H1 (cell line): ENCODE data around the gene SIN3B. TPM values are rescaled to one million over a fixed set of nuclear protein-coding genes. Genes with fewer than 3 reads are reported as not detected.

Source experiments
- CTCF ChIA-PET: fragments of 300-600 bp; sonication (Branson Sonifier 250); formaldehyde crosslinking; loops from one replicate; lab custom pipeline; 2021; ENCODE audit not compliant: partially characterized antibody; lab: Charles Lee
- POLR2A ChIA-PET: fragments of 300-600 bp; sonication (Branson Sonifier 250); formaldehyde crosslinking; loops from one replicate; lab custom pipeline; 2021; ENCODE audit warnings: inconsistent platforms; ENCODE audit not compliant: partially characterized antibody; lab: Charles Lee
- DNase-seq, 2 experiments: peaks; one replicate each; pipeline versions ENCODE4 v3.0.0 to v3.0.0-alpha.2; 2010 to 2022; ENCODE audit warnings: low spot score in 2 of 2, low read depth in 1 of 2, mixed read lengths in 1 of 2
- FAIRE-seq: peaks from 2 replicates; lab custom pipeline; 2011; peaks lifted over from hg19 to GRCh38; lab: Jason Lieb, UNC
- H2AFZ ChIP-seq: 2 replicates; pipeline ENCODE4 v1.8.1; 2012; ENCODE audit warnings: low read length, inconsistent platforms
- H2AK5ac ChIP-seq: 2 replicates; pipeline ENCODE4 v1.6.1; 2013; ENCODE audit warnings: low read depth, low read length
- H2BK120ac ChIP-seq: replicated peaks from 2 replicates; pipeline ENCODE3; 2013; ENCODE audit warnings: low read depth, low read length, inconsistent platforms
- H2BK12ac ChIP-seq: 2 replicates; pipeline ENCODE4 v1.6.1; 2013; ENCODE audit warnings: low read depth, low read length
- H2BK15ac ChIP-seq: 2 replicates; pipeline ENCODE4 v1.6.1; 2013; ENCODE audit warnings: low read length
- H2BK20ac ChIP-seq: 2 replicates; pipeline ENCODE4 v1.6.1; 2013; ENCODE audit warnings: low read length
- H2BK5ac ChIP-seq: 2 replicates; pipeline ENCODE4 v1.6.1; 2013; ENCODE audit warnings: low read depth, low read length
- H3K14ac ChIP-seq: 2 replicates; pipeline ENCODE4 v1.6.1; 2013; ENCODE audit warnings: inconsistent platforms; ENCODE audit not compliant: insufficient read length
- H3K18ac ChIP-seq: 2 replicates; pipeline ENCODE4 v1.6.1; 2013; ENCODE audit warnings: low read length; ENCODE audit errors: extremely low read depth
- H3K23ac ChIP-seq: 2 replicates; pipeline ENCODE4 v1.6.1; 2013; ENCODE audit warnings: inconsistent platforms; ENCODE audit not compliant: insufficient read length
- H3K23me2 ChIP-seq: 2 replicates; pipeline ENCODE4 v1.6.1; 2013; ENCODE audit warnings: low read depth, low read length
- H3K27ac ChIP-seq: 2 replicates; pipeline ENCODE4 v1.6.1; 2011; ENCODE audit warnings: low read depth, low read length, inconsistent platforms
- H3K27me3 ChIP-seq, 4 experiments: replicated peaks in 1 of 4; 1 replicate in 1 of 4; 2 replicates in 3 of 4; pipeline versions ENCODE4 v1.6.1 to v1.8.1; 2011 to 2013; ENCODE audit warnings: low read length in 3 of 4, mild to moderate bottlenecking in 3 of 4, inconsistent platforms in 2 of 4, mixed read lengths in 2 of 4, moderate library complexity in 1 of 4; ENCODE audit not compliant: control insufficient read depth in 3 of 4, insufficient read depth in 3 of 4; ENCODE audit errors: extremely low read depth in 1 of 4
- H3K36me3 ChIP-seq, 4 experiments: 2 replicates each; pipeline versions ENCODE4 v1.6.1 to v1.8.1; 2011 to 2013; ENCODE audit warnings: mild to moderate bottlenecking in 4 of 4, low read length in 3 of 4, moderate library complexity in 2 of 4, control low read depth in 1 of 4, inconsistent platforms in 1 of 4; ENCODE audit not compliant: insufficient read depth in 4 of 4, control insufficient read depth in 2 of 4
- H3K4ac ChIP-seq: replicated peaks from 2 replicates; pipeline ENCODE3; 2013; ENCODE audit warnings: low read length, low read depth, mixed read lengths, inconsistent platforms; ENCODE audit not compliant: insufficient read length
- H3K4me1 ChIP-seq, 4 experiments: replicated peaks in 1 of 4; 1 replicate in 1 of 4; 2 replicates in 3 of 4; pipeline versions ENCODE4 v1.6.1 to v1.8.1; 2011 to 2013; ENCODE audit warnings: low read length in 3 of 4, inconsistent platforms in 2 of 4, mixed read lengths in 1 of 4; ENCODE audit not compliant: insufficient read depth in 4 of 4, control insufficient read depth in 3 of 4
- H3K4me2 ChIP-seq, 2 experiments: 2 replicates each; pipeline versions ENCODE4 v1.6.1 to v1.8.1; 2011 to 2013; ENCODE audit warnings: low read depth in 2 of 2, low read length in 2 of 2, control low read depth in 1 of 2, inconsistent platforms in 1 of 2, mild to moderate bottlenecking in 1 of 2; ENCODE audit not compliant: insufficient read depth in 1 of 2
- H3K4me3 ChIP-seq, 4 experiments: fragments of 200-600, 300-600 bp in 1 of 4; sonication (generic), shearing (Covaris generic), sonication (Bioruptor Twin) in 1 of 4; 2 replicates each; pipeline versions ENCODE4 v1.5.1 to v1.8.1; 2011 to 2016; ENCODE audit warnings: low read length in 4 of 4, low read depth in 3 of 4, control low read depth in 2 of 4, inconsistent platforms in 2 of 4, mild to moderate bottlenecking in 2 of 4, mixed read lengths in 1 of 4, moderate library complexity in 1 of 4; ENCODE audit not compliant: insufficient read depth in 2 of 4; ENCODE audit errors: extremely low read depth in 1 of 4
- H3K56ac ChIP-seq: replicated peaks from 2 replicates; pipeline ENCODE3; 2013; ENCODE audit warnings: low read depth, mild to moderate bottlenecking, mixed read lengths, low read length, inconsistent platforms; ENCODE audit not compliant: insufficient read length
- H3K79me1 ChIP-seq: 2 replicates; pipeline ENCODE4 v1.6.1; 2013; ENCODE audit warnings: low read depth, low read length, control low read depth
- H3K79me2 ChIP-seq, 2 experiments: 2 replicates each; pipeline versions ENCODE4 v1.6.1 to v1.8.1; 2012 to 2013; ENCODE audit warnings: low read length in 2 of 2, mild to moderate bottlenecking in 2 of 2, inconsistent platforms in 1 of 2; ENCODE audit not compliant: insufficient read depth in 2 of 2, control insufficient read depth in 1 of 2
- H3K9ac ChIP-seq, 4 experiments: replicated peaks in 1 of 4; 1 replicate in 1 of 4; 2 replicates in 3 of 4; pipeline versions ENCODE4 v1.6.1 to v1.8.1; 2011 to 2013; ENCODE audit warnings: low read depth in 3 of 4, low read length in 3 of 4, control low read depth in 2 of 4, mild to moderate bottlenecking in 2 of 4, moderate library complexity in 2 of 4, inconsistent platforms in 1 of 4; ENCODE audit errors: extremely low read depth in 1 of 4
- H3K9me3 ChIP-seq, 2 experiments: 2 replicates each; pipeline versions ENCODE4 v1.6.1 to v1.8.1; 2012 to 2013; ENCODE audit warnings: mild to moderate bottlenecking in 2 of 2, moderate library complexity in 2 of 2, control low read depth in 1 of 2, inconsistent platforms in 1 of 2, low read depth in 1 of 2, low read length in 1 of 2, mixed read lengths in 1 of 2; ENCODE audit not compliant: insufficient read depth in 2 of 2
- H4K20me1 ChIP-seq, 2 experiments: replicated peaks in 1 of 2; 2 replicates each; pipeline versions ENCODE3 to v1.8.1; 2011 to 2013; ENCODE audit warnings: inconsistent platforms in 2 of 2, low read length in 2 of 2, mild to moderate bottlenecking in 1 of 2; ENCODE audit not compliant: insufficient read depth in 2 of 2, control insufficient read depth in 1 of 2
- H4K5ac ChIP-seq: 2 replicates; pipeline ENCODE4 v1.6.1; 2013; ENCODE audit warnings: low read length, low read depth, mixed read lengths, inconsistent platforms; ENCODE audit not compliant: insufficient read length
- H4K8ac ChIP-seq: 2 replicates; pipeline ENCODE4 v1.8.0; 2013; ENCODE audit warnings: mild to moderate bottlenecking, moderate library complexity, low read length, inconsistent platforms; ENCODE audit not compliant: insufficient read depth; ENCODE audit errors: extremely low read depth
- H4K91ac ChIP-seq: replicated peaks from 2 replicates; pipeline ENCODE3; 2013; ENCODE audit warnings: low read length, mixed read lengths, inconsistent platforms; ENCODE audit not compliant: insufficient read length
- BACH1 ChIP-seq: IDR thresholded peaks from 2 replicates; pipeline ENCODE4 v1.6.1; 2012; ENCODE audit warnings: low read length, improper control_type of control experiment
- CEBPB ChIP-seq: IDR thresholded peaks from 2 replicates; pipeline ENCODE4 v1.6.1; 2012; ENCODE audit warnings: low read depth, low read length
- GTF2F1 ChIP-seq: IDR thresholded peaks from 2 replicates; pipeline ENCODE4 v1.6.1; 2012; ENCODE audit warnings: low read depth, low read length, improper control_type of control experiment, borderline replicate concordance
- HDAC2 ChIP-seq, 2 experiments: fragments of 300-600 bp in 1 of 2; sonication (generic) in 1 of 2; IDR thresholded peaks; 2 replicates each; pipeline ENCODE4 v1.6.1; 2011 to 2012; ENCODE audit warnings: low read depth in 2 of 2, low read length in 2 of 2, mild to moderate bottlenecking in 2 of 2, moderate library complexity in 2 of 2, borderline replicate concordance in 1 of 2, inconsistent platforms in 1 of 2
- KDM5A ChIP-seq: fragments of 200-600 bp; IDR thresholded peaks from 2 replicates; pipeline ENCODE4 v1.7.1; 2012; ENCODE audit warnings: mild to moderate bottlenecking, low read length, inconsistent platforms, mixed read lengths
- PHF8 ChIP-seq: fragments of 200-600 bp; sonication (generic); conservative IDR thresholded peaks from 2 replicates; pipeline ENCODE4 v1.7.1; 2012; ENCODE audit warnings: low read depth, mild to moderate bottlenecking, inconsistent platforms, low read length, moderate library complexity
- POLR2A ChIP-seq, 2 experiments: IDR thresholded peaks; 1 replicate in 1 of 2; 2 replicates in 1 of 2; pipeline ENCODE4 v1.6.1; 2011; ENCODE audit warnings: low read depth in 2 of 2, low read length in 2 of 2, mild to moderate bottlenecking in 2 of 2; ENCODE audit errors: control extremely low read depth in 1 of 2
- POLR2AphosphoS5 ChIP-seq: IDR thresholded peaks from 2 replicates; pipeline ENCODE4 v1.6.1; 2011; ENCODE audit warnings: low read depth, low read length
- RXRA ChIP-seq: IDR thresholded peaks from 2 replicates; pipeline ENCODE4 v1.6.1; 2011; ENCODE audit warnings: low read depth, mild to moderate bottlenecking, low read length, moderate library complexity; ENCODE audit not compliant: insufficient read depth
- SP1 ChIP-seq: IDR thresholded peaks from 2 replicates; pipeline ENCODE4 v1.6.1; 2011; ENCODE audit warnings: low read depth, low read length
- ZNF274 ChIP-seq: IDR thresholded peaks from 2 replicates; pipeline ENCODE4 v1.7.0; 2012; ENCODE audit warnings: low read length, borderline replicate concordance; ENCODE audit errors: extremely low read depth
- WGBS, 2 experiments: shearing (Covaris generic) in 1 of 2; methylation state at CpG; one replicate each; pipeline versions ENCODE4 v1.1.6 to v1.1.7; 2013 to 2015; ENCODE audit warnings: low lambda C conversion rate in 2 of 2, mixed read lengths in 2 of 2, inconsistent platforms in 1 of 2, low coverage in 1 of 2, missing lambda C conversion rate in 1 of 2; ENCODE audit not compliant: insufficient replicate concordance in 2 of 2, insufficient coverage in 1 of 2, insufficient read length in 1 of 2; ENCODE audit errors: extremely low coverage in 1 of 2, missing lambda C conversion rate in 1 of 2; 5-methylcytosine and 5-hydroxymethylcytosine counted together
- polyA plus RNA-seq, 7 experiments: library from polyadenylated mRNA; depleted of rRNA in 3 of 7; stranded (reverse) in 5 of 7; unstranded in 2 of 7; fragments of >200 nt in 5 of 7; fragments of 200-250 nt in 2 of 7; gene quantifications; 1 replicate in 5 of 7; 2 replicates in 1 of 7; 4 replicates in 1 of 7; pipeline versions ENCODE4 v1.2.1 to v1.2.3, GENCODE V29; 2011 to 2013; ENCODE audit warnings: missing spikeins in 2 of 7, mixed read lengths in 2 of 7
- total RNA-seq: library from RNA; stranded (reverse); fragmentation: NEBNext Ultra II Directional; extraction: Animal tissue kit (Norgen Biotek cat#: 25700); gene quantifications from 2 replicates; pipeline ENCODE4 v1.2.1, GENCODE V29; 2021
- TF ChIP-seq, protein P1 (sequence below): IDR thresholded peaks from 2 replicates; pipeline ENCODE4 v1.6.1; 2012; ENCODE audit warnings: inconsistent platforms
- TF ChIP-seq, protein P2 (sequence below): IDR thresholded peaks from 2 replicates; pipeline ENCODE4 v1.6.1; 2011; ENCODE audit warnings: low read depth, mild to moderate bottlenecking, low read length; ENCODE audit not compliant: insufficient read depth

SIN3B gene
- total and polyA plus RNA-seq, 2 of the 8 experiments (the other 6 are each of a cell fraction or from before 2014, with no cell fraction given): 29.5 to 71.1 TPM

- H3K79me1 ChIP-seq: peaks cover 15% of the 10 kb centered on the region
- H3K18ac ChIP-seq: no peak overlapping the region
- H3K23ac ChIP-seq: no peak overlapping the region
- CTCF ChIA-PET: interaction anchor here (1.2 kb wide), 1 partner anchor 159 kb away, joined by 3 read pairs; no protein-coding TSS in a partner anchor
- H2AK5ac ChIP-seq: no peak overlapping the region
- no peaks in the 10 kb centered on the region for H3K9me3 ChIP-seq
- H2BK5ac ChIP-seq: no peak overlapping the region
- H2BK15ac ChIP-seq: no peak overlapping the region
- no peak overlapping the region for H3K27ac ChIP-seq
- no peaks in the 10 kb centered on the region; a peak in 2 of 7 replicates for H3K4me1 ChIP-seq
- no peaks in the 10 kb centered on the region for H3K27me3 ChIP-seq
- H4K8ac ChIP-seq: no peak overlapping the region; the same call in 1 of the 2 replicates
- no peak overlapping the region for H2BK120ac ChIP-seq
- peaks cover 15 to 55% (median 46%) of the 10 kb centered on the region in 4 experiments for H3K36me3 ChIP-seq
- TF ChIP-seq RXRA (no peak), CEBPB (no peak), BACH1 (no peak), HDAC2 (IDR thresholded peaks at IDR 0.05; ENCODE audit: borderline replicate concordance in 1 of 2, low read depth in 2 of 2, low read length in 2 of 2) (no peak), POLR2AphosphoS5 (no peak), POLR2A (IDR thresholded peaks at IDR 0.05; ENCODE audit: control extremely low read depth in 1 of 2, low read depth in 2 of 2, low read length in 2 of 2) (no peak), SP1 (no peak), KDM5A (no peak), PHF8 (no peak), ZNF274 (no peak), GTF2F1 (no peak)
- TF ChIP-seq, protein P1, sequence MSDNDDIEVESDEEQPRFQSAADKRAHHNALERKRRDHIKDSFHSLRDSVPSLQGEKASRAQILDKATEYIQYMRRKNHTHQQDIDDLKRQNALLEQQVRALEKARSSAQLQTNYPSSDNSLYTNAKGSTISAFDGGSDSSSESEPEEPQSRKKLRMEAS: no peak
- TF ChIP-seq, protein P2, sequence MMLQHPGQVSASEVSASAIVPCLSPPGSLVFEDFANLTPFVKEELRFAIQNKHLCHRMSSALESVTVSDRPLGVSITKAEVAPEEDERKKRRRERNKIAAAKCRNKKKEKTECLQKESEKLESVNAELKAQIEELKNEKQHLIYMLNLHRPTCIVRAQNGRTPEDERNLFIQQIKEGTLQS: no peak
- no peak overlapping the region for H4K5ac ChIP-seq
- WGBS, 2 experiments: 95% methylated on average over 3 of the region's 3 CpGs; no CpG with 5 or more reads in 1 of the 2 experiments
- H3K23me2 ChIP-seq: peaks cover 6% of the 10 kb centered on the region; the same call in 1 of the 2 replicates
- H3K79me2 ChIP-seq: peaks cover 0 to 16% of the 10 kb centered on the region in 2 experiments; a peak in 2 of 4 replicates
- H2BK12ac ChIP-seq: no peak overlapping the region; the same call in 1 of the 2 replicates
- no peak overlapping the region for H3K4me2 ChIP-seq
- no peak overlapping the region for H4K91ac ChIP-seq
- H2BK20ac ChIP-seq: no peak overlapping the region
- H3K4ac ChIP-seq: no peak overlapping the region
- H3K14ac ChIP-seq: no peak overlapping the region
- POLR2A ChIA-PET: interaction anchor here (1.0 kb wide), 2 partner anchors 18 to 214 kb away, joined by 3 read pairs; partner anchors contain the start of gene SMIM7
- no peak overlapping the region for H2AFZ ChIP-seq
- H3K4me3 ChIP-seq: no peak overlapping the region
- H4K20me1 ChIP-seq: peaks cover 0 to 13% of the 10 kb centered on the region in 2 experiments
- H3K9ac ChIP-seq: no peak overlapping the region
- DNase-seq: no peak
- FAIRE-seq: no peak
- no peak overlapping the region for H3K56ac ChIP-seq
Measured at GRCh38 chr19:16873594-16873993, 44.4 kb downstream of the SIN3B start.
